Activated T-cell treated with anti-CD3 and anti-CD28 coated beads, Interleukin-2, amount 50 U/mL, for 1 hour (primary cell): ENCODE results near the gene CKS1B.

ENCODE experiments used
- DNase-seq: peaks from one replicate; pipeline ENCODE4 v3.0.0-alpha.2; 2020

The CKS1B gene

DNA sequence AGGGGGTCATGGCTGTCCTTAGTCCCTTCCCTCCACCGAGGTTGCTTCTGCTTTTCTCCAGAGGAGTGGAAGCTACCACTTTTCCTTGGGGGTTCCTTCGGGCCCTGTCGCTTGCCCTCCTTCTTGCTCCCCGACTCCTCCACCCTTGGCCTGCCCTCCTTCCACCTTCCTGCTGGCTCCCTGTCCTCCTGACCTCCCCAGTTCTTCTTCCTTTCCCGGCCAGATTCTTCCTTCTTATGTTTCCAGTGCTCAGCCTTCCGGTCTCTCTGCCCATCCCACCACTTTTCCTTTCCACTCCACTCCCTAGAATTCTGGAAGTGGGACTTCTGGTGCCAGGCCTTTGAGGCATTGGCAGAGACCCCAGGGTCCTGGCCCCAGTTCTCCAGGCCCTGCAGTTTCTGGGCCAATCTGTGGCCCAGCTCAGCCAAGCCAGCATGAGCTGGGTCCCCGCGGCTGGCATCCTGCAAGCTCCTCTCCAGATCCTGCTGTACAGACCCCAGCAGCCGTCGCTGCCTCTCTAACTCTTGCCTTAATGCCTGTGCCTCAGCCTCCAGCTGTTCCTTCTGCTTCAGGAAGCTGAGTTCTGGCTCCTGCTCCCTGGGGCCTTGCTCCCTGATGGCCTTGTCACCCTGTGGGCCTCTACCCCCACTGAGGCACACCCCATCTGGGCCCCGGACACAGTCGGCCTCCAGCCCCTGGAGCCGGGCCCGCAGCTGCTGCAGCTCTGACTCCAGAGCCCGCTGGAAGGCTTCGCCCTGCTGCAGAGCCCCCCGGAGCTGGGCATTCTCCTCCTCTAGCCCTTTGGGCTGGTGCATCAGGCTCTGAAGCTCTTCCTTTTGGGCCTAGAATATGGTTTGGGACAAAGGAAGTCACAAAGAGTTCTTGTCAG lies 28.3 kb upstream of the CKS1B start:
- DNase-seq: no peak

- no peak for DNase-seq
Observed at GRCh38 chr1:154948079-154948478, 26.4 kb upstream of the CKS1B start.

- peak; percentile 68 for DNase-seq
Observed at GRCh38 chr1:154951901-154952657, 22.4 kb upstream of the CKS1B start.

DNA sequence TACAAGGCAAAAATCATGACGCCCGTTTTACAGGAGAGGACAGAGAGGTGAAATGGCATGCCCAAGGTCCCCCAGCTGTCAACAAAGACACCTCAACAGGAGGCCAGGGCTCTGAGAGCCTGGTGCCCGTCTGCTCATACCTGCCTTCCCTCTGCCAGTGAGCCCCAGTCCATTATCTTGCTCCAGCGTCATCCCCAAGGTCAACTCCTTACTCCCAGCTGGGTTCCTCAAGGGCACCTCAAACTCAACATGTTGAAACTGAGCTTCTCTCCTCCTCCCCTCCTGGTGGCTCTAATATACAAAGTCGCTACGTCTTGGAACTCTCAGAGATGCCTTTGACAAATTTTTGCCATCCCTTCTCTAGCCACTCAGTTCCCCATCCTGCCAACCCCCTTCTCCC lies 21.8 kb upstream of the CKS1B start:
- no peak for DNase-seq

DNA sequence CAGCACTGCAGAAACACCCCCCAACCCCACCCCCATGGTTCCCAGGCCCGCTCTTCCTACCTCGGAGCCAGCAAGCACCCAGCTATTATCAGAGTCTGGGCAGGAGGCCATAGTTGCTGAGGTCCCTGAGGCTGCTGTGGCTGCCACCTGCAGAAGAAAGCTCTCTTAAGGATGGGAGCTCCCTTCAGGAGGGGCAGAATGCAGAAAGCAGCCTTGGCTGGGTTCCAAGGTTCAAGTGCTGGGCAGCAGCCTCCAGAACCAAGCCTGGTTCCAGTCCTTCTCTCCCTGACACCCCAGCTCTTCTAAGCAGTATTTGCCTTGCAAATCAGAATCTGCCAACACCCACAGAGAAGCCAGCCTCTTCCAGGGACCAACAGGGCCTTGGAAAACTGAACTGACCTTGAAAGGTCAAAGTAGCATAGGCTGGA lies 20.9 kb upstream of the CKS1B start:
- no peak for DNase-seq

DNA sequence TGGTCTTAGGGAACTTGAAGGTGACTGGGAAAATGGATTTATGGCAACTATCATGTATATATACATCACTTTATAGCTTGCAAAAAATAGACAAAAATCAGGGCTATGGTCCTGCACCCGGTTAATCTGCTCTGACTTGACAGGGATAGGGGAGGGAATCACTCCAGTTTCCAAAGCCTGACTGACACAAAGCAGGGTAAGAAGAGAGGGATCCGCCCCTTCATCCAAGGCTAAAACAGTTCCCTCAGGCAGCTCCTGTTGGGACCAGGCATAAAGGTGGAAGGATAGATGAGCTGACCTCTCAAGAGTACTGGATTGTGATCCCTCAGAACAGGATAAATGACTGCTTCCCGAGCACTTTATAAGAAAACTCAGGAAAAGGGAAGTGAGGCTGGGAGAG lies 19.9 kb upstream of the CKS1B start:
- DNase-seq: no peak

DNA sequence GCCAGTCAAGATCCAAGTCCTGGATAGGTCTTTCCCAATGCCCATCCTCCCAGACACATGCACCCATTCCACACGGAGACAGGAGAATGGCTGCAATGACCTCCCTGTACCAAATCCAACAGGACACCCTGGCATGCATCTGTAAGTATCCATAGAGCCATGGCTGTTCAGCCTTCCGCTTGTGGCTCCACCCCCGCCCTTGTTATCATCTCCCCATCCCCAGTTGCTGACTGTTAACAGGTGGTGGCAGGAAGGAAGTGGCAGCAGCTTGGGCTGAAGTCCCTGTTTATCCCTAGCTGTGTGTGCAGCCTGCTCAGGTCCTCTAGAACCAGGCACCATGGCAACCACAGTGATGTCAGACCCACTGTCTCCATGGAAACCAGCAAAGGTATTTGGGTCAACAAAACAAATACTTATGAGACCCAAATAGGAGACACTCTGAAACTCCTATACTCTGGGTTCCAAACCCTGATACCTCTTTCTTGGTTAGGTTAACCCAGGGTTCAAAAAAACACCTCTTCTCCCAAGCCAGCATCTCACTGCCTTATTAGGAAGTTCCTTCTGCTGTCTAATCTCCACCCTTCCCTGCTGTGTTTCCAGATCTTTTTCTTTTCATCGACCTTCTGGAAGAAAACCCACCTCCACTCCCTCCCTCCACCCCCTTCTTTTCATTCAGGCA lies 19.3 kb upstream of the CKS1B start:
- DNase-seq: peak; percentile 88

DNA sequence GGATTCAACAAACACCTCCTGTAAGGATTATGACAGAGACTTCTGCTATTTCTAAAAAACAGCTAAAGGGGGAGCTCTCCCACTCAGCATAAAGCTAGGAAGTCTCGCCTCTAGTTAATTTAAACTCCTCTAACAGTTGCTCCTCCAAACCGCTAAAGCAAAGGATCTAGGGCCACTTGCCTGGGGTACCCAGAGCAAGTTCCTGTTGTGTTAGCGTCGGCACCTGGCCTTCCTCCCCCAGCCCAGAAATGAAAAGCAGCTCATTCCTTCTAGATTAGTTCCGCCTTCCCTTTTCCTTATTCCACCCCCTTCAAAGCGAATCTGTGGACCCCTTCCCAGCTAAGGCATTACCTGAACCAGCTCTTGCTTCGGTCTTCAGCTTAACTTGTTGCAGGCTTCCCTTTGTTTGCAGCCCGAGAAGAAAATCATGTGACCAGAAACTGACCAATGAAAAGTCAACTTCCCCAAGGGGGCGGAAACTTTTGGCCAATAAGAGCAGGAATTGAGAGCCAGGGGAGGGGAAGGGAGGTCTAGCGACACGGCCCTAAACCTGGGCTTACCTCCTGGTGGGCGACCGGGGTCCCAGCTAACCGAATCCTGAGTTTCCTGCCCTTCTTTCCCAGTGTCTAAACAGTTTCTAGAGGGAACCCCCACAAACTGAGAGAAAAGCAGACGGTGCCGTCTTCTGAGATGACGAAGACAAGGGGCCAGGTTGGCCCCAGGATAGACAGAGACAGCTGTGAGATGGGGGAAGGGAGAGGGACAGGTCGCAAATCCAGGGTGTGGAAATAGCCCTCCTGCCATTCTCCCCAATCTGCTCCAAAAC lies 18.6 kb upstream of the CKS1B start, which contains the start of gene PBXIP1:
Gene PBXIP1 (minus strand): TSS at position 382 of the 826 bp plus-strand sequence. CDS start 2,378 bp downstream, outside the sequence.
- peak; percentile 69 for DNase-seq

DNA sequence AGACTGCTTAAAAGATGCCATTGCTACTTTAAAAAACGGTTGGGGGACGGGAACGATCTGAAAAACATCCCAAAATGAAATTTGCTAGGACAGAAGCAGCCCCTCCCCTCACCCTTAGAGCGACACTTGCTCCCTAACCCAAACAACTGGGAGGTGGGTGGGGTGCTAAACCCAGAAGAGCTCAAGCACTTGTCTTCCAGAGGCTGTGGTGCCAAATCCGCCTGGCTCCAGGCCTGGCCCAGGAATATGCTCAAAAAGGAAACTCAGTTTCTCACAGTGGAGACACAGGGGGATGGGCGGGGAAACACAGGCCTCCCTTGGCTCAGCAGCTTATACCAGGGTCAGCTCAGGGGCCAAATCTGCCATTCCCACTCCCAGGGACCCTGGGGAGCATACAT lies 17.9 kb upstream of the CKS1B start:
- peak; percentile 18 for DNase-seq

DNA sequence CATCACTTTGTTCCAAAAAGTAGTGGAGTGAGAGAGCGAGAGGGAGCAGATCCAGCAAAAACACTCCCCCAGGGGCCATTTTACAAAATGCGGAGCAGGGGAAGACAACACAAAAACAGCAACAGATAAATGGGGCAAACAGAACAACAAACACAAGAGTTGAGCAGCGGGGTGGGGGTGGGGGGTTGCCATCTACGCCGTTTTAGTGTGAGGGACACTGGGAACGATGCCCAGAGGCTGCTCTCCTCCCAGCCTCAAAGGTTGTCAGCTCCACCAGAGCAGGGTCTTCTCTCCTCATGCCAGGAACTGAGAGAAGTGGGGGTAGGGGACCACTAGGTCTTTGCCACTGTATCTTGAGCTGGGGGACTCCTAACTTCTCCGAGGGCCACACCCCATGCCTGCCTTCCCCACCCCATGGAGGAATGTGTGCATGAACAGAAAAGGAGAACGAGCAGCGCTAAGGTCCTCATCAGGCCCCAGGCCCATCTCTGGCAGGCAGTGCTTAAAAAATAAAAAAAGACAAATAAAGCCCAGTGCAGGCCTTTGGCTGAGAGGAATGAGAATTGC lies 17.3 kb upstream of the CKS1B start:
- DNase-seq: peak; percentile 17

GRCh38 chr1:154958036-154958435 lies 16.4 kb upstream of the CKS1B start:
- DNase-seq: no peak

DNA sequence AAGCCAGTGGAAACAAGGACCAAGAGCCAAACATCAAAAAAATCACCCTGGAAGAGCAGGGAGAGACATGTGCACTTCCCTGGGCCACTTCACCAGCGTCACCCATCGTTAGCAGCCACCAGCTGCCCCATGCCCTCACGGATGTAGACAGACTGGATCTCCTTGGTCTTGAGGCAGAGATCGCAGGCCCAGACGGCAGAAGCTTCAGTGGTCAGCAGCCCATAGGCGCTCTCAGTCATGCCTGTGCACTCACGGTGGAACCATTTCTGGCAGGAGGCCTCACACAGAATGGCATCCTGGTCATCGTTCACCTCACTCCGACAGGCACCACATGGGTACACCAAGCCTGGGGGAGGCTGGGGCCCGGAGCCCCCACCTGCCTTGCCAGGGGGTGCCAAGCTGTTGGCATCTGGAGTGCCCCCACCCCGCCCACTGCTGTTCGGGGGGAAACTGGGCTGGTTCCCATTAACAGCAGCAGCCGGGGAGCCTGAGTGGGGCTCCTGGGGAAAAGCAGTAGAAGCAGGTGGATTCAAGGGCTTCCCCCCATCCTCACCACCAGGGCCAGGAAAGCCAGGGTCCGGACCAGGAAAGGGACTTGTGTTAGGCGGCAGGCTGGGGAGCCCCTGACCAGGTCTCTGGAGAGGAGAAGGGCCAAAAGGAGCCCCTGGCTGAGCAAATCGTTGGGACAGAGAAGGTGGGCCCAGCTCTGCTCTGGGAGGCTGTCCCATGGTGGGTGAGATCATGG lies 15.6 kb upstream of the CKS1B start:
- peak; percentile 18 for DNase-seq

DNA sequence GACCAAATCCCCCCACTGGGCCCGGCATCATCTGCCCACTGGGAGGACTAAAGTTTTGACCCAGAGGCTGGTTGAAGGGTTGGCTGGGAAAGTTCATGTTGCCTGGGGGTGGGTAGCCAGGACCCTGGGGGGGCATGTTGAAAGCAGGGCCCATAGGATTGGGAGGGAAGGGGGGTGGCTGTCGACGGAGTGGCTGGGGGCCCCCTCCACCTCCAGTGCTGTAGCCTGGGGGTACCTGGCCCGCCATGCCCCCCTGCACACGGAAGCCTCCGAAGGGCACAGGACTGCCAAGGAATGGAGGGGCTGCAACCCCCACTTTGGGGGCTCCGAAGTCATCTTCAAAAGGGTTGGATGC lies 15.1 kb upstream of the CKS1B start:
- DNase-seq: no peak

DNA sequence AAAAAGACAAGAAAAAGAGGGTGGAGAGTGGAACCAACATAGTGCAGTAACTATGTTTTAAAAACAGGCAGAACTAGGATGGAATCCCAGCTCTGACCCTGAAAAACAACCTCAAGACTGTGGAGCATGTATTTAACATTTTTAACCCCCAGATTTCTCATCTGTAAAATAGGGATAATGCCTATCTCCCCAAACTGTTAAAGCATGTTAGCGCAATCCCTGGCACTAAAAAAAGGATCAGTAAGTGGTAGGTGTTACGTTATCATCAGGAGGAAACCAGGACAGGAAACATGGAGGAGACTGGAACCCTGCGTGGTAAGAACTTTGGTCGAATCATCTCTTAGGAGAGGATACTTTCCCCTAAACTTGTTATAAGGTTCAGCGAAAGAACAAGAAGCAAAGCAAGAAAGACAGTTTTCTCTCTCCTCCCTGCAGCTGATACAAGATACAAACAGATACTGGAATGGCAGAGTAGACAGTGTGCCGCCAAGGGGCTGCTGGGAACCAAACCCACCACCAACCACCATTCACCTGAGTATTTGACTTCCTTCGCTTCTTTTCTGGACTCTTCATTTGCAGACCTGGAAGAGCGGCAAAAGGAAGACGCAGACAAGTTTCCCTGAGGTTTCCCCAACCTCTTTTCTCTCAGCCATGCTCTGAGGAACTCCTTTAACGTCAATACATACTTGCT lies 13.9 kb upstream of the CKS1B start:
- DNase-seq: no peak

- peak; percentile 86 for DNase-seq
Observed at GRCh38 chr1:154961207-154962155, 13.0 kb upstream of the CKS1B start, which contains the start of gene PYGO2. TSS of gene PYGO2 (minus strand) at chr1:154961782. CDS start at chr1:154961576, 206 bp downstream.

- DNase-seq: no peak
Observed at GRCh38 chr1:154962156-154962749, 12.2 kb upstream of the CKS1B start.

GRCh38 chr1:154962795-154963330 lies 11.6 kb upstream of the CKS1B start:
- DNase-seq: no peak

DNA sequence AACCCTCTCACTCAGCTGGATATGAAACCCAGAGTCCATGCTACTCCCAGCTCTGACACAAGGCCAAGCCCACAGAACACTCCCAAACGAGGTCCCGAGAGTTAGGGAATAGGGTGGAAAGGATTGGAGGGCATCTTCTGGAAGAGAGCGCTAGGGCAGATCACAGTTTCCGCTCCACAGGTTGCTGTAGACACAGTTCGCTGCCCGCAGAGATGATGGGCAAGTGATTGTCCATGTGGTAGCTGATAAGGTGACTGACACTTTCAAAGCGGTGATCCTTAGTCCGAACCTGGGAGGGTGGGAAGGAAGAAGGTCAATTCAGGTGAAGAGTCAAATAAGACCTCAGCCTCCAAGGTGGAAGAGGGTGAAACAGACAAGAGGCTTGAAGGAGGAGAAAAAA lies 10.8 kb upstream of the CKS1B start:
- DNase-seq: no peak

DNA sequence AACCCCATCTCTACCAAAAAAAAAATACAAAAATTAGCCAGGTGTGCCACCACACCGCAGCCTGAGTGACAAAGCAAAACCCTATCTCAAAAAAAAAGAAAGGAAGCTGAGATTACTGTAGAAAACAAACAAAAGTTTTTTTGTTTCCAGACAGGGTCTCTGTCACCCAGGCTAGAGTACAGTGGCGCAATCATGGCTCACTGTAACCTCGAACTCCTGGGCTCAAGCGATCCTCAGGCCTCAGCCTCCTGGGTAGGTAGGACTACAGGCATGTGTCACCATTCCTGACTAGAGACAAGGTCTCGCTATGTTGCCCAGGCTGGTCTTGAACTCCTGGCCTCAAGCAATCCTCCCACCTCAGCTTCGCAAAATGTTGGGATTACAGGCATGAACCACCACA lies 10.1 kb upstream of the CKS1B start:
- DNase-seq: no peak
